Measurements from ENCODE around the gene MUSTN1. TPM values are rescaled to one million over a fixed set of nuclear protein-coding genes. Genes with fewer than 3 reads are reported as not detected.

MUSTN1 gene
- polyA plus RNA-seq, 3 donors, result 0.29 to 13.7 TPM; not detected in 1

DNA sequence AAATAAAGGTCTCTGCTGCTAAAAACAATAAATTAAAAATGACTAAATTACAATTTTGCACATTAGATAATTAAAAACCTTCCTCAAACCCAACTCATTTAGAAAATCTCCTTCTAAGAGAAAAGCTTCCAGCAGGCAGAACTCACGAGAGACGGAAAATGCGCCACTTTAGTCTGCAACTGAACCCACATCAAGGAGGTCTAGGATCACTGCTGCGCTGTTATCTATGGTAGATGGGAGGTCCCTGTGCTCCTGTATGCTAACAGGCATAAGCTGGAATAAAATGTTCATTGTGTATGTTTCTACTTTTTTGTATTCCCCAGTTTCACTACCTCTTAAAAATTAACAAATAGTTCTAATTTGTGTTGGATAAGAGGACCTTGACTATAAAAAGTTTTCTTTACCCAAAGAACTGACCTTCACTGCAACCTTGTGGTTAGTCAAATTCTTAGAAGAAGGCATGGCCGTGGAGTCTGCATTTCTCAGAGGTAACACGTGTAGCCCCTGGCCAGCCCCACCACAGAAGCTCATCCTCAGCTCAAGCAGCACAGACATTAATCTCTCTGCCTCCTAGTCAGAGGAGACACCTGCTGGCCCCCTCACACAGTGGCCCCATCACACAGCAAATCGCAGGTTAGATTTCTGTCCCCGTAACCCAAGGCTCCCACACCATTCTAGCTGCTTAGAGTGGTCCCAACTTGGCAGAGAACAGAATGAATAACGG is 40.2 kb upstream of the MUSTN1 start:
- peaks cover 29 to 37% of the 10 kb centered on the region in 2 donors for H3K36me3 Mint-ChIP-seq
- no peaks in the 10 kb centered on the region for H3K9me3 ChIP-seq (replicated peaks in 1 of 2; ENCODE audit: control insufficient read depth in 1 of 2, insufficient read depth in 1 of 2, low read length in 2 of 2)
- peaks cover 94% of the 10 kb centered on the region for H4K20me1 ChIP-seq (ENCODE audit: insufficient read depth, low read length)
- peak overlapping the region in 2 of 7 donors; percentile 13 to 50 for H3K27ac Mint-ChIP-seq
- H3K4me1 ChIP-seq (ENCODE audit: control insufficient read depth in 1 of 2, insufficient read depth in 2 of 2, low read length in 2 of 2), result peaks cover 11 to 12% of the 10 kb centered on the region in 2 donors
- 17% methylated on average over 2 of the region's 9 CpGs for WGBS (ENCODE audit: insufficient coverage)
- H3K27me3 ChIP-seq (ENCODE audit: control insufficient read depth in 2 of 2, insufficient read depth in 2 of 2, low read length in 2 of 2), result no peaks in the 10 kb centered on the region
- no peak for TF ChIP-seq CTCF (IDR thresholded peaks at IDR 0.05)
- no peak overlapping the region for H3K4me2 ChIP-seq (replicated peaks; ENCODE audit: extremely low read depth, low read length, poor library complexity, severe bottlenecking)
- no peak overlapping the region for H3K4me3 Mint-ChIP-seq
- H3K36me3 ChIP-seq (replicated peaks in 1 of 2; ENCODE audit: control insufficient read depth in 1 of 2, insufficient read depth in 2 of 2, low read length in 2 of 2), result peaks cover 10 to 20% of the 10 kb centered on the region in 2 donors
- H3K27me3 Mint-ChIP-seq (ENCODE audit: low read depth in 3 of 3), result no peaks in the 10 kb centered on the region
- H3K79me2 ChIP-seq (ENCODE audit: insufficient read depth, low read length), result peaks cover 77% of the 10 kb centered on the region
- no peak overlapping the region for H2AFZ ChIP-seq (ENCODE audit: insufficient read depth, low read depth, low read length, poor library complexity, severe bottlenecking)
- no peaks in the 10 kb centered on the region for H3K9me3 Mint-ChIP-seq
- no peak for DNase-seq
- H3K9ac ChIP-seq (ENCODE audit: insufficient read depth, low read length, poor library complexity, severe bottlenecking), result no peak overlapping the region
- H3K4me1 Mint-ChIP-seq, result peaks cover 41% of the 10 kb centered on the region
- no peak overlapping the region for H3K4me3 ChIP-seq (replicated peaks in 1 of 3; ENCODE audit: low read depth in 2 of 3, low read length in 3 of 3)
- intact Hi-C loops (cut with micrococcal nuclease), result loop anchor here in 1 of 2 donors (10.0 kb wide), 1 partner anchor 200 kb away; no protein-coding TSS in a partner anchor
- H3K27ac ChIP-seq (ENCODE audit: low read depth in 1 of 2, low read length in 2 of 2), result peak overlapping the region in 1 of 2 donors; percentile 9

- Histone ChIP-seq H2AFZ (ENCODE audit: insufficient read depth, low read depth, low read length, poor library complexity, severe bottlenecking) (no peak overlapping the region), H4K20me1 (ENCODE audit: insufficient read depth, low read length) (peaks cover 94% of the 10 kb centered on the region), H3K27ac (ENCODE audit: low read depth in 1 of 2, low read length in 2 of 2) (no peak overlapping the region), H3K9ac (ENCODE audit: insufficient read depth, low read length, poor library complexity, severe bottlenecking) (no peak overlapping the region), H3K27me3 (ENCODE audit: control insufficient read depth in 2 of 2, insufficient read depth in 2 of 2, low read length in 2 of 2) (no peaks in the 10 kb centered on the region), H3K4me2 (replicated peaks; ENCODE audit: extremely low read depth, low read length, poor library complexity, severe bottlenecking) (no peak overlapping the region), H3K9me3 (replicated peaks in 1 of 2; ENCODE audit: control insufficient read depth in 1 of 2, insufficient read depth in 1 of 2, low read length in 2 of 2) (no peaks in the 10 kb centered on the region), H3K36me3 (replicated peaks in 1 of 2; ENCODE audit: control insufficient read depth in 1 of 2, insufficient read depth in 2 of 2, low read length in 2 of 2) (peaks cover 8 to 17% of the 10 kb centered on the region in 2 donors), H3K4me3 (replicated peaks in 1 of 3; ENCODE audit: low read depth in 2 of 3, low read length in 3 of 3) (no peak overlapping the region), H3K4me1 (ENCODE audit: control insufficient read depth in 1 of 2, insufficient read depth in 2 of 2, low read length in 2 of 2) (peaks cover 11 to 12% of the 10 kb centered on the region in 2 donors), H3K79me2 (ENCODE audit: insufficient read depth, low read length) (peaks cover 77% of the 10 kb centered on the region)
- intact Hi-C loops (cut with micrococcal nuclease), result loop anchor here in 1 of 2 donors (10.0 kb wide), 1 partner anchor 201 kb away; no protein-coding TSS in a partner anchor
- WGBS (ENCODE audit: insufficient coverage), result 80% methylated on average over 2 of the region's 5 CpGs
- TF ChIP-seq CTCF (IDR thresholded peaks at IDR 0.05), result no peak
- Mint-ChIP-seq H3K36me3 (peaks cover 29 to 30% of the 10 kb centered on the region in 2 donors), H3K9me3 (no peaks in the 10 kb centered on the region), H3K4me3 (no peak overlapping the region), H3K27me3 (ENCODE audit: low read depth in 3 of 3) (no peaks in the 10 kb centered on the region), H3K4me1 (peaks cover 42% of the 10 kb centered on the region), H3K27ac (peak overlapping the region in 1 of 7 donors; percentile 26)
- DNase-seq, result no peak
Observed at GRCh38 chr3:52874160-52874701, 39.4 kb upstream of the MUSTN1 start.

All from CD14-positive monocyte (primary cell).